SK-N-SH (cell line): ENCODE measurements around the gene ZNF469. TPM values are rescaled to one million over a fixed set of nuclear protein-coding genes. Genes with fewer than 3 reads are reported as not detected.

Experiments
- CTCF ChIA-PET: fragments of 300-600, 350-600 bp; formaldehyde crosslinking; extraction: SDS; loops from one replicate; lab custom pipeline; 2021; lab: Yijun Ruan, JAX
- POLR2A ChIA-PET: fragments of 350-600 bp; sonication (Branson Sonifier 250); formaldehyde crosslinking; extraction: SDS; loops from one replicate; lab custom pipeline; 2020; ENCODE audit warnings: antibody characterized with exemption, inconsistent platforms; lab: Yijun Ruan, JAX
- DNase-seq: peaks from one replicate; pipeline ENCODE4 v3.0.0; 2012
- H2AFZ ChIP-seq: fragments of 200-600 bp; sonication (generic); 2 replicates; pipeline ENCODE4 v1.8.1; 2016; ENCODE audit warnings: antibody characterized with exemption, mild to moderate bottlenecking, low read depth
- H3F3A ChIP-seq: fragments of 200-600 bp; sonication (generic); replicated peaks from 2 replicates; pipeline ENCODE3; 2016; ENCODE audit warnings: antibody characterized with exemption, mild to moderate bottlenecking; ENCODE audit not compliant: insufficient read depth
- H3K27ac ChIP-seq, 2 experiments: fragments of 200-500 bp in 1 of 2; fragments of 200-600 bp in 1 of 2; sonication (Bioruptor generic) in 1 of 2; sonication (generic), shearing (Covaris generic) in 1 of 2; 2 replicates each; pipeline versions ENCODE4 v1.5.1 to v1.6.1; 2014 to 2016; ENCODE audit warnings: low read depth in 2 of 2, inconsistent platforms in 1 of 2, low read length in 1 of 2, mild to moderate bottlenecking in 1 of 2, mixed read lengths in 1 of 2
- H3K27me3 ChIP-seq: fragments of 200-600 bp; sonication (generic), shearing (Covaris generic); 2 replicates; pipeline ENCODE4 v1.6.1; 2016; ENCODE audit warnings: mixed run types; ENCODE audit not compliant: insufficient read depth
- H3K36me3 ChIP-seq, 2 experiments: fragments of 200-500 bp in 1 of 2; fragments of 200-600 bp in 1 of 2; sonication (Bioruptor generic) in 1 of 2; sonication (generic) in 1 of 2; replicated peaks in 1 of 2; 2 replicates each; pipeline versions ENCODE3 to v1.5.1; 2014 to 2016; ENCODE audit warnings: low read length in 1 of 2, mild to moderate bottlenecking in 1 of 2; ENCODE audit not compliant: insufficient read depth in 2 of 2, control insufficient read depth in 1 of 2
- H3K4me1 ChIP-seq, 2 experiments: fragments of 200-500 bp in 1 of 2; fragments of 200-600 bp in 1 of 2; sonication (Bioruptor generic) in 1 of 2; sonication (generic), shearing (Covaris generic) in 1 of 2; 2 replicates each; pipeline versions ENCODE4 v1.5.1 to v1.6.1; 2014 to 2016; ENCODE audit warnings: low read depth in 1 of 2, low read length in 1 of 2, mixed run types in 1 of 2; ENCODE audit not compliant: insufficient read depth in 2 of 2, control insufficient read depth in 1 of 2
- H3K4me2 ChIP-seq: fragments of 200-600 bp; sonication (generic), shearing (Covaris generic); 2 replicates; pipeline ENCODE4 v1.6.1; 2017; ENCODE audit warnings: mixed run types
- H3K4me3 ChIP-seq, 2 experiments: fragments of 200-500 bp in 1 of 2; fragments of 200-600 bp in 1 of 2; sonication (Bioruptor generic) in 1 of 2; sonication (generic), shearing (Covaris generic) in 1 of 2; 2 replicates each; pipeline versions ENCODE4 v1.5.1 to v1.8.1; 2014 to 2016; ENCODE audit warnings: low read depth in 2 of 2, inconsistent platforms in 1 of 2, low read length in 1 of 2, mild to moderate bottlenecking in 1 of 2, mixed read lengths in 1 of 2, moderate library complexity in 1 of 2
- H3K79me2 ChIP-seq: fragments of 200-600 bp; sonication (generic); 2 replicates; pipeline ENCODE4 v1.8.1; 2017; ENCODE audit warnings: mild to moderate bottlenecking; ENCODE audit not compliant: insufficient read depth
- H3K9ac ChIP-seq: fragments of 200-600 bp; sonication (generic); 2 replicates; pipeline ENCODE4 v1.6.1; 2017; ENCODE audit warnings: mixed run types
- H3K9me2 ChIP-seq: fragments of 200-600 bp; sonication (generic); 2 replicates; pipeline ENCODE4 v1.6.1; 2017; ENCODE audit warnings: mixed run types
- H3K9me3 ChIP-seq: fragments of 200-600 bp; sonication (generic); 2 replicates; pipeline ENCODE4 v1.6.1; 2017; ENCODE audit warnings: mixed run types, mild to moderate bottlenecking, moderate library complexity
- H4K20me1 ChIP-seq: fragments of 200-600 bp; sonication (generic); 2 replicates; pipeline ENCODE4 v1.6.1; 2017; ENCODE audit warnings: mild to moderate bottlenecking, mixed run types; ENCODE audit not compliant: insufficient read depth
- ELF1 ChIP-seq: IDR thresholded peaks from 2 replicates; pipeline ENCODE4 v1.4.0; 2012
- EP300 ChIP-seq, 2 experiments: IDR thresholded peaks; 2 replicates each; pipeline versions ENCODE4 v1.4.0 to v1.6.1; 2012; ENCODE audit warnings: borderline replicate concordance in 1 of 2, low read depth in 1 of 2, low read length in 1 of 2
- FOSL2 ChIP-seq: IDR thresholded peaks from 2 replicates; pipeline ENCODE4 v1.4.0; 2012; ENCODE audit warnings: low read depth, mild to moderate bottlenecking, moderate library complexity, borderline replicate concordance
- FOXM1 ChIP-seq: IDR thresholded peaks from 2 replicates; pipeline ENCODE4 v1.4.0; 2012; ENCODE audit warnings: low read depth, mild to moderate bottlenecking
- GATA2 ChIP-seq: sonication (generic); formaldehyde crosslinking; IDR thresholded peaks from 2 replicates; pipeline ENCODE4 v1.5.0; 2020; ENCODE audit warnings: mild to moderate bottlenecking, missing genetic modification reagents
- IRF3 ChIP-seq: fragments of 150-350 bp; IDR thresholded peaks from 2 replicates; pipeline ENCODE4 v1.6.1; 2016; ENCODE audit warnings: mild to moderate bottlenecking, low read depth, low read length
- JUND ChIP-seq: IDR thresholded peaks from 2 replicates; pipeline ENCODE4 v1.4.0; 2012
- MEF2A ChIP-seq: IDR thresholded peaks from 2 replicates; pipeline ENCODE4 v1.4.0; 2012; ENCODE audit warnings: low read depth, borderline replicate concordance
- MXI1 ChIP-seq: IDR thresholded peaks from 2 replicates; pipeline ENCODE4 v1.6.1; 2012; ENCODE audit warnings: mild to moderate bottlenecking, low read depth, low read length, improper control_type of control experiment
- NRF1 ChIP-seq: IDR thresholded peaks from 2 replicates; pipeline ENCODE4 v1.6.1; 2012; ENCODE audit warnings: low read depth, mild to moderate bottlenecking, low read length
- RCOR1 ChIP-seq: fragments of 150-350 bp; IDR thresholded peaks from 2 replicates; pipeline ENCODE4 v1.6.1; 2017; ENCODE audit warnings: antibody characterized with exemption, low read length
- RXRA ChIP-seq: IDR thresholded peaks from 2 replicates; pipeline ENCODE4 v1.4.0; 2012; ENCODE audit warnings: low read depth, mild to moderate bottlenecking, borderline replicate concordance
- SIN3A ChIP-seq: IDR thresholded peaks from 2 replicates; pipeline ENCODE4 v1.6.1; 2012; ENCODE audit warnings: low read depth, mild to moderate bottlenecking, low read length, moderate library complexity, borderline replicate concordance
- SMC3 ChIP-seq: IDR thresholded peaks from 2 replicates; pipeline ENCODE4 v1.6.1; 2012; ENCODE audit warnings: low read depth, low read length, improper control_type of control experiment
- USF2 ChIP-seq: fragments of 150-350 bp; IDR thresholded peaks from 2 replicates; pipeline ENCODE4 v1.6.1; 2017; ENCODE audit warnings: antibody characterized with exemption, low read length, low read depth, borderline replicate concordance
- YY1 ChIP-seq: IDR thresholded peaks from 2 replicates; pipeline ENCODE4 v1.4.0; 2012; ENCODE audit warnings: low read depth, mild to moderate bottlenecking
- ZBTB33 ChIP-seq: IDR thresholded peaks from 2 replicates; pipeline ENCODE4 v1.4.0; 2012; ENCODE audit warnings: low read depth, borderline replicate concordance
- WGBS: methylation state at CpG from one replicate; pipeline ENCODE4 v1.1.6; 2017; ENCODE audit warnings: low lambda C conversion rate; 5-methylcytosine and 5-hydroxymethylcytosine counted together
- polyA plus RNA-seq, 3 experiments: library from polyadenylated mRNA; depleted of rRNA; stranded (reverse); fragments of >200 nt; gene quantifications; 2 replicates each; pipeline ENCODE4 v1.2.3, GENCODE V29; 2012

Gene ZNF469
- polyA plus RNA-seq, 1 of the 3 experiments (the other 2 are of a cell fraction): 0.56 TPM

GRCh38 chr16:88339930-88340754, 42.6 kb upstream of the ZNF469 start:
- Histone ChIP-seq H3K9me2 (no peaks in the 10 kb centered on the region), H2AFZ (no peak overlapping the region), H3K4me2 (no peak overlapping the region), H3K4me1 (peaks cover 0 to 19% of the 10 kb centered on the region in 2 experiments; a peak in 1 of 4 replicates), H3K27ac (no peak overlapping the region), H3K36me3 (no peaks in the 10 kb centered on the region), H3K79me2 (no peaks in the 10 kb centered on the region), H3K4me3 (no peak overlapping the region), H3K9me3 (no peaks in the 10 kb centered on the region), H3K27me3 (no peaks in the 10 kb centered on the region), H3K9ac (no peak overlapping the region), H3F3A (peaks cover 11% of the 10 kb centered on the region), H4K20me1 (no peaks in the 10 kb centered on the region)
- WGBS: 84% methylated on average over 15 of the region's 20 CpGs
- POLR2A ChIA-PET: no interaction called here
- DNase-seq: no peak
- CTCF ChIA-PET: no interaction called here
- TF ChIP-seq FOSL2 (no peak), SIN3A (no peak), RXRA (no peak), MXI1 (no peak), FOXM1 (no peak), YY1 (no peak), SMC3 (no peak), RCOR1 (no peak), ELF1 (no peak), JUND (no peak), IRF3 (no peak), ZBTB33 (no peak)

- H3K4me1 ChIP-seq: peaks cover 0 to 16% of the 10 kb centered on the region in 2 experiments; a peak in 1 of 4 replicates
- no peaks in the 10 kb centered on the region for H3K36me3 ChIP-seq
- H3F3A ChIP-seq: peaks cover 10% of the 10 kb centered on the region
- WGBS: 76% methylated on average over 6 of the region's 11 CpGs
- no peaks in the 10 kb centered on the region for H3K79me2 ChIP-seq
- H3K4me2 ChIP-seq: no peak overlapping the region
- DNase-seq: no peak
- no peak overlapping the region for H3K27ac ChIP-seq
- POLR2A ChIA-PET: no interaction called here
- H3K4me3 ChIP-seq: no peak overlapping the region
- no peaks in the 10 kb centered on the region for H3K9me3 ChIP-seq
- CTCF ChIA-PET: no interaction called here
- TF ChIP-seq MXI1: no peak
- TF ChIP-seq ELF1: no peak
- TF ChIP-seq USF2: no peak
- no peak for TF ChIP-seq MEF2A
- TF ChIP-seq GATA2 (CRISPR knock-in tag): no peak
- no peak for TF ChIP-seq EP300 (IDR thresholded peaks at IDR 0.05; ENCODE audit: borderline replicate concordance in 1 of 2, low read depth in 1 of 2, low read length in 1 of 2)
- no peak for TF ChIP-seq FOXM1
- TF ChIP-seq NRF1: no peak
- no peak for TF ChIP-seq RCOR1
- no peaks in the 10 kb centered on the region for H3K27me3 ChIP-seq
- no peaks in the 10 kb centered on the region for H3K9me2 ChIP-seq
- H3K9ac ChIP-seq: no peak overlapping the region
- no peaks in the 10 kb centered on the region for H4K20me1 ChIP-seq
- H2AFZ ChIP-seq: no peak overlapping the region
Measured at GRCh38 chr16:88340755-88341150, 42.0 kb upstream of the ZNF469 start.
